Measurements from ENCODE around the gene SLC47A1. TPM values are rescaled to one million over a fixed set of nuclear protein-coding genes. Genes with fewer than 3 reads are reported as not detected.

The SLC47A1 gene
- total RNA-seq, 4 donors from 2014 or later: 0.95 to 6.2 (median 5.6) TPM

DNA sequence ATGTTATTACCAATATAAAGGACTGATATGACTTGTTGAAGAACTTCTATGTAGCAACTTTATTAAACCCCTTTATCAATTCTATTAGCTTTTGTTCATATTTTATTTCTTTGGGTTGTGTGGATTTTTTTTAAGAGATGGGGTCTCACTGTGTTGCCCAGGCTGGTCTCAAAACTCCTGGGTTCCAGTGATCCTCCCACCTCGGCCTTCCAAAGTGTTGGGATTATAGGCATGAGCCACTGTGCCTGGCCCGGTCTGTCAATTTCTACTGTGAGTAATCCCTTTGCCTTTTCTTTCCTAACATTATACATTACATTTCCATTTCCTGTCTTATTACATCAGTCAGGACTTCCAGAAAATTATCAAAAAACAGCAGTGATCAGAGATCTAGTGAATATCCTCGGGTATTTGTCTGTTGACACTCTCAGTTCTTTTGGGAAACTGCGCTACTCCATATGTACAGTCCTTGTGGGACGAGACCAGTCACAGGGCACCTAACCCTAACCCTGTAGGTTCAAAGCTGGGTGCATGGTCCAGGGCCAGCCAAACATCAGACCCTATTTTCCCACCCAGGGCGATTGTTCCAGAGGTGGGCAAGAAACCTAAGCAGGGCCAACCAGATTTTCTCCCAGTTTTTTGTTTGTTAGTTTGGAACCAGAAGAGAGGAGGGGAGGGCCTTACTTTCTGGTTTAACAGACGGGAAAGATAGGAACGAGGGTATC, 1.7 kb upstream of the SLC47A1 start:
- ATAC-seq (ENCODE audit: low FRiP score): no peak
- no peak for DNase-seq (ENCODE audit: low spot score)
- TF ChIP-seq, protein P1, sequence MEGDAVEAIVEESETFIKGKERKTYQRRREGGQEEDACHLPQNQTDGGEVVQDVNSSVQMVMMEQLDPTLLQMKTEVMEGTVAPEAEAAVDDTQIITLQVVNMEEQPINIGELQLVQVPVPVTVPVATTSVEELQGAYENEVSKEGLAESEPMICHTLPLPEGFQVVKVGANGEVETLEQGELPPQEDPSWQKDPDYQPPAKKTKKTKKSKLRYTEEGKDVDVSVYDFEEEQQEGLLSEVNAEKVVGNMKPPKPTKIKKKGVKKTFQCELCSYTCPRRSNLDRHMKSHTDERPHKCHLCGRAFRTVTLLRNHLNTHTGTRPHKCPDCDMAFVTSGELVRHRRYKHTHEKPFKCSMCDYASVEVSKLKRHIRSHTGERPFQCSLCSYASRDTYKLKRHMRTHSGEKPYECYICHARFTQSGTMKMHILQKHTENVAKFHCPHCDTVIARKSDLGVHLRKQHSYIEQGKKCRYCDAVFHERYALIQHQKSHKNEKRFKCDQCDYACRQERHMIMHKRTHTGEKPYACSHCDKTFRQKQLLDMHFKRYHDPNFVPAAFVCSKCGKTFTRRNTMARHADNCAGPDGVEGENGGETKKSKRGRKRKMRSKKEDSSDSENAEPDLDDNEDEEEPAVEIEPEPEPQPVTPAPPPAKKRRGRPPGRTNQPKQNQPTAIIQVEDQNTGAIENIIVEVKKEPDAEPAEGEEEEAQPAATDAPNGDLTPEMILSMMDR (IDR thresholded peaks at IDR 0.05): no peak

DNA sequence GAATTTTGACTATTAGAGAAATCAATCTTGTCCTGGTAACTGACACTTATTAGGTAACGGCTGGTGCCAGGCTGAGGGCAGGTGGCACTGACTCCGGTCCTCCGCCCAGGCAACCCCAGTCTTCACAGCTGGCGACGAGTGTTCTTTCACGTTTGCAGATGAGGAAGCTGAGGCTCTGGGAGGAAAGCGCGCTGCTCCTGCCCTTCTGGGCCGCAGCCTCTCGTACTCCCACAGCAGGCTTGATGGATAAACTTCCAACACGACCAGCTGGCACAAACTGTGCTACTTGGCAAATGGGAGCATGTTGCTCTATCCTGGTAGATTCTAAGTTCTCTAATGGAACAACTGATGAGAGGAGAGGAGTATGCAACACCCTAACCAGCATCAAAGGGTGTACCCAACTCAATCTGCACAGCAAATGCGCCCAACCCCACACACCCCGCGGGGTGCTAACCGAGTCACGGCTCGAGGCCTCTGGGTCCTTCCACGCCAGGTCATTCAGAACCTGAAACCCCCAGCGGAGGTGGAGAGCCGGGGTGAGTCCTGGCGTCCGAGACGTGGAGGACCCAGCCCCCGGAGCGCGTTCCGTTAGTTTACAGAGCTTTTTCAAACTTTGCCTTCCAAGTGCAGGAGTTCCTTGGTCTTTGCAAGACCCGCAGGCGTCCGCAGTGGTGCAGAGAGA, 477 bp upstream of the SLC47A1 start:
- DNase-seq (ENCODE audit: low spot score): no peak
- no peak for ATAC-seq (ENCODE audit: low FRiP score)

DNA sequence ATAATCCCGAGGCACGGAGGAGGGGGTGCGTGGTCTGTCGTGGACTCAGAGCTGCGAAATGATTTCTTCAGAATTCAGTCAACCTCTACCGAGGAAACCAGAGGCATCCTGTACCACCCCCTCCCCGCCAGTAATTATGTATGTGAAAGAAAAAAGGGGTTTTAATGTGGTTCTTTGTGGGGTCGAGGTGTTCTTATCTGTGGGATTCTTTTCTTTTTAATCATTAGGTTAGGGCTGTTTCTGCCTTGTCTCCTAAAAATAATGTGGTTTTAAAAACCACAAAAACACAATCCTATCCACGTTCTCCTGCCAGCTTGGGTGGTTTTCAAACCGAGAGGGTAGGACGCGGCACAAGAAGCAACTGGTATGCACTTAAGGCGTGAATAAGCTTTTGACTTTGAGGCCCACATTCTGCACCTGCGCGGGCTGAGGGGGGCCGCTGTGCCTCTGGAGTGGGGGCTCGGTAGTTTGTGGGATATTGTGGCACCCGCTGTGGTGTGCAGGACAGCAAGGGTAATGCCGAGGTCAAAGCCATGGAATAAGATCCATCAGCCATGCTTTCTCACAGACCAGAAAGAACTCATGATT, 1.0 kb downstream of the SLC47A1 start:
- TF ChIP-seq, protein P1 (IDR thresholded peaks at IDR 0.05): no peak

More for the DNA sequence above, 477 bp upstream of the SLC47A1 start:
- TF ChIP-seq, protein P1 (IDR thresholded peaks at IDR 0.05): no peak

DNA sequence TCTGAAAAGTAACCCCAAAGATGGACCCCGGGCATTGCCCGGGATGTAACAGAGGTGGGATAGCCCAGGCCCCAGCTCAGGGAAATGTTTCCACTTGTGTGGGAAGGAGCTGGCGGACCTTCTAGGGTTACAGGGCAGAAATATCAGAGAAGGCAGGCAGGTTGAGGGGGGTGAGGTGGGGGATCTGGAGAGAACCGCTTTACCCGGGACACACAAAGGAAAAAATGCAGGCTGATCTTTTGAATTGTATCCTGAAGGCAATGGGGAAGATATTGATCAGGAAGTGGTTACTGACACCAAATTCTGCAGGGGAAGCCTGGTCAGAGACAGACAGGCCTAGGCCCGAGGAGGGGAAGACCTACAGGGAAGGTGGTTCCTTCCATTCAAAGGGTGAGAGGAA, 3.5 kb downstream of the SLC47A1 start:
- no peak for ATAC-seq (ENCODE audit: low FRiP score)
- TF ChIP-seq, protein P1 (IDR thresholded peaks at IDR 0.05): no peak
- DNase-seq (ENCODE audit: low spot score): no peak

More for the DNA sequence above, 1.0 kb downstream of the SLC47A1 start:
- no peak for ATAC-seq (ENCODE audit: low FRiP score)
- DNase-seq (ENCODE audit: low spot score): no peak

DNA sequence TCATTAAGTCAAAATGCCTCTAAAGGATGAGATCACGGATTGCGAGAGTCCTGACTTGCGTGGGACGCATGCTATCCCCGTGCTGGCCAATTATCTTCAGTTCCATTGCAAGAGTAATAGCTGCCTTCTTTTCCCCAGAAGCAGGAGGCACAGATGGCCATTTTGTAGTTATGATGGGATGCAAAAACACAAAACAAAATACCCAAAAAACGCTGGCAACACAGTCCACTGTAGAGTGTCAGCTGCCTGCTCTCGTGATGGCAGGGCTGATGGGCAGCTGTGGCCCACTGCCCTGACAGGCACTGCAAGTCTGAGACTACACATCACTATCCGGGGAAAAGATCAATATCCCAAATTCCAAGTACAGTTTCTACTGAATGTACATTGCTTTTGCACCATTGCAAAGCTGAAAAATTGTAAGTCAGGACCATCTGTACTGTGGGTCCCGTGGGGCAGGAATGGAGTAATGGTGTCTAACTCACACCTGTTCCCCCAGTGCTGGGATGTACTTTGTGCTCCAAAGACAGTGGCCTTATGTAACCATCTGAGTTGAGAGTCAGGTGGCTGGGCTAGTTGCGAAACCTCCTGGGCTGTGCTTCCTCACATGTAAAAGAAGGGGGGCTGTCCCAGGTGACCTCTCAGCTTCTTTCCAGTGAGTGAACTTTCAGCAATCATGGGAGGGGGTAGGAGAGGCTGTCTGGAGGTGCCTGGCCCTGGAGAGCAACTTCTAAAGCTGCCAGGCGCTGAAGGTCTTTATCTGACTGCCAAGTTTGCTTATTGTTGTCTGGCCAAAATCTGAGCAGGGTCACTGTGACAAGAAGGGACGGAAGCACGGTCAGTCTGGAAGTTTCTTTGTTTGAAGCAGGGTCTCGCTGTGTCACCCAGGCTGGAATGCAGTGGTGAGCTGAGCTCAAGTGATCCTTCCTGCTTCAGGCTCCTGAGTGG, 4.7 kb downstream of the SLC47A1 start:
- TF ChIP-seq, protein P1 (IDR thresholded peaks at IDR 0.05): no peak
- ATAC-seq (ENCODE audit: low FRiP score) (no peak), DNase-seq (ENCODE audit: low spot score) (no peak)

DNA sequence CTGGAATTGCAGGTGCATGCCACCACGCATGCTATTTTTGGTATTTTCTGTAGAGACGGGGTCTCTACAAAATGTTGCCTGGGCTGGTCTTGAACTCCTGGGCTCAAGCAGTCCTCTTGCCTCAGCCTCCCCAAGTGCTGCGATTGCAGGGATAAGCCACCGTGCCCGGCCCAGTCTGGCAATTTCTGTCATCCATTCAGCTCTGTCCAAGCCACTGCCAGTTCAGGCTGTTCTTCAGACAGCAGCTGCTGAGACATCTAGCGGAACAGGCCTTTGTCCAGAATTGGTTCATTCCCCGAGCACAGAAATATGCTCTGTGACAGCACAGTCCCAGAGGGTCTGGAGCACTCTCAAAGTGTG, 5.4 kb downstream of the SLC47A1 start:
- DNase-seq (ENCODE audit: low spot score): no peak
- TF ChIP-seq, protein P1 (IDR thresholded peaks at IDR 0.05): no peak

More for the DNA sequence above, 5.4 kb downstream of the SLC47A1 start:
- no peak for ATAC-seq (ENCODE audit: low FRiP score)

Measured in omental fat pad (tissue), 4 donors.